HFFc6 (cell line): ENCODE results near the gene CCL22. TPM values are rescaled to one million over a fixed set of nuclear protein-coding genes. Genes with fewer than 3 reads are reported as not detected.

ENCODE experiments used
- DNase-seq: peaks from one replicate; pipeline ENCODE4 v3.0.0-alpha.2; 2018
- H3K27ac Mint-ChIP-seq: 2 replicates; pipeline ENCODE4 v1.8.0; 2020; ENCODE audit warnings: mild to moderate bottlenecking, mixed read lengths
- H3K27me3 Mint-ChIP-seq: 2 replicates; pipeline ENCODE4 v1.8.0; 2021; ENCODE audit warnings: mild to moderate bottlenecking, moderate library complexity, mixed read lengths; ENCODE audit not compliant: insufficient read depth
- H3K36me3 Mint-ChIP-seq: 2 replicates; pipeline ENCODE4 v1.8.0; 2021; ENCODE audit warnings: low read depth, mixed read lengths
- H3K4me1 Mint-ChIP-seq: 2 replicates; pipeline ENCODE4 v1.8.0; 2020; ENCODE audit warnings: low read depth, mixed read lengths
- H3K4me3 Mint-ChIP-seq: 2 replicates; pipeline ENCODE4 v1.8.0; 2020; ENCODE audit warnings: mild to moderate bottlenecking, moderate library complexity, mixed read lengths
- H3K9me3 Mint-ChIP-seq: 2 replicates; pipeline ENCODE4 v1.8.0; 2020; ENCODE audit warnings: mild to moderate bottlenecking, mixed read lengths
- CTCF ChIP-seq: fragments of 200-600 bp; sonication (generic); IDR thresholded peaks from 2 replicates; pipeline ENCODE4 v1.5.0; 2021; ENCODE audit warnings: antibody characterized with exemption, mild to moderate bottlenecking
- total RNA-seq, 6 experiments: library from RNA; stranded (reverse); fragmentation: NEBNext Ultra II Directional; extraction: Animal tissue kit (Norgen Biotek cat#: 25700); gene quantifications; 2 replicates in 1 of 6; 3 replicates in 5 of 6; pipeline ENCODE4 v1.2.3, GENCODE V29; 2021

CCL22 gene
- total RNA-seq, 6 experiments from 2014 or later, result not detected

DNA sequence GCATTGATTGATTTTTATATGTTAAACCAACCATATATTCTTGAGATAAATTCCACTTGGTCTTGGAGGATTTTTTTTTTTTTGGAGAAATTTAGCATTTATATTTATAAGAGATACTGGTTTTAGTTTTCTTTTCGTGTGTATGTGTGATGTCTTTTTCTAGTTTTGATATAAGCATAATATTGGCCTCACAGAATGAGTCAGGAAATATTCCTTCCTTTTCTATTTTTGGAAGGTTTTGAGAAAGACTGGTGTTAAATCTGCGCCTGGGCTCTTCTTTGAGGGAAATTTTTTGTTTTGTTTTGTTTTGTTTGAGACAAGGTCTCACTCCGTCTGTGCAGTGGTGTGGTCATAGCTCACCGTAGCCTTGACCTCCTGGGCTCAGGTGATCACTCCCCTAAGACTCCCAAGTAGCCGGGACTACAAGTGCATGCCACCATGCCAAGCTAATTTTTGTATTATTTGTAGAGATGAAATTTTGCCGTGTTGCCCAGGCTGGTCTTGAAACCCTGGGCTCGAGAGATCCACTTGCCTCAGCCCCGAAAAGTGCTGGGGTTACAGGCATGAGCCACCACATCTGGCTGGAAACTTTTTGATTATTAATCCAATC lies 28.8 kb upstream of the CCL22 start:
- TF ChIP-seq CTCF, result no peak
- H3K36me3 Mint-ChIP-seq, result no peaks in the 10 kb centered on the region
- peaks cover 9% of the 10 kb centered on the region; the same call in 1 of the 2 replicates for H3K9me3 Mint-ChIP-seq
- H3K4me3 Mint-ChIP-seq, result no peak overlapping the region
- no peaks in the 10 kb centered on the region for H3K4me1 Mint-ChIP-seq
- no peak overlapping the region for H3K27ac Mint-ChIP-seq
- DNase-seq, result no peak
- peaks cover 36% of the 10 kb centered on the region for H3K27me3 Mint-ChIP-seq

- no peak for DNase-seq
- no peak for TF ChIP-seq CTCF
- Mint-ChIP-seq H3K27ac (no peak overlapping the region), H3K36me3 (no peaks in the 10 kb centered on the region), H3K9me3 (peaks cover 9% of the 10 kb centered on the region; the same call in 1 of the 2 replicates), H3K4me1 (no peaks in the 10 kb centered on the region), H3K4me3 (no peak overlapping the region), H3K27me3 (peaks cover 47% of the 10 kb centered on the region)
Observed at GRCh38 chr16:57331355-57331754, 27.2 kb upstream of the CCL22 start.

GRCh38 chr16:57333402-57333801 lies 25.2 kb upstream of the CCL22 start:
- TF ChIP-seq CTCF, result no peak
- Mint-ChIP-seq H3K36me3 (no peaks in the 10 kb centered on the region), H3K9me3 (peaks cover 9% of the 10 kb centered on the region), H3K4me3 (no peak overlapping the region), H3K27ac (no peak overlapping the region), H3K27me3 (peaks cover 44% of the 10 kb centered on the region), H3K4me1 (no peaks in the 10 kb centered on the region)
- no peak for DNase-seq

- DNase-seq, result no peak
- Mint-ChIP-seq H3K4me3 (no peak overlapping the region), H3K36me3 (no peaks in the 10 kb centered on the region), H3K4me1 (no peaks in the 10 kb centered on the region), H3K9me3 (peaks cover 9% of the 10 kb centered on the region), H3K27ac (no peak overlapping the region), H3K27me3 (peaks cover 47% of the 10 kb centered on the region)
- TF ChIP-seq CTCF, result no peak
Observed at GRCh38 chr16:57335366-57335765, 23.2 kb upstream of the CCL22 start.

- peaks cover 40% of the 10 kb centered on the region for H3K27me3 Mint-ChIP-seq
- H3K36me3 Mint-ChIP-seq, result no peaks in the 10 kb centered on the region
- no peak for DNase-seq
- peaks cover 23% of the 10 kb centered on the region for H3K4me1 Mint-ChIP-seq
- no peak for TF ChIP-seq CTCF
- H3K4me3 Mint-ChIP-seq, result no peak overlapping the region; the same call in 1 of the 2 replicates
- H3K27ac Mint-ChIP-seq, result peak overlapping the region; percentile 86; the same call in 1 of the 2 replicates
- no peaks in the 10 kb centered on the region; the same call in 1 of the 2 replicates for H3K9me3 Mint-ChIP-seq
Observed at GRCh38 chr16:57341062-57341440, 17.5 kb upstream of the CCL22 start.
